ENCODE measurements around the gene ACOX1. TPM values are rescaled to one million over a fixed set of nuclear protein-coding genes. Genes with fewer than 3 reads are reported as not detected.

The ACOX1 gene
- total and polyA plus RNA-seq, 5 donors from 2014 or later = 15.0 to 25.6 (median 22.1) TPM

GRCh38 chr17:75892556-75893224, 86.3 kb downstream of the ACOX1 start:
- peaks cover 3% of the 10 kb centered on the region for H3K36me3 ChIP-seq (ENCODE audit: control insufficient read depth, insufficient read depth, low read length)
- peaks cover 17% of the 10 kb centered on the region for H3K4me1 ChIP-seq (ENCODE audit: control insufficient read depth, insufficient read depth, low read length, poor library complexity, severe bottlenecking)
- DNase-seq (no peak), ATAC-seq (ENCODE audit: low read depth in 2 of 2) (no peak)
- no peak overlapping the region for H3K27ac ChIP-seq (ENCODE audit: insufficient read depth, low read length, poor library complexity, severe bottlenecking)
- no peaks in the 10 kb centered on the region for H3K27me3 Mint-ChIP-seq
- no peaks in the 10 kb centered on the region for H3K27me3 ChIP-seq (ENCODE audit: control insufficient read depth, insufficient read depth, low read length)
- no peaks in the 10 kb centered on the region for H3K9me3 Mint-ChIP-seq
- H3K4me1 Mint-ChIP-seq = peaks cover 0 to 28% (median 13%) of the 10 kb centered on the region in 4 donors
- peak overlapping the region in 1 of 3 donors; percentile 26 for H3K27ac Mint-ChIP-seq
- H3K4me3 Mint-ChIP-seq = no peak overlapping the region
- no peak overlapping the region for H3K4me3 ChIP-seq (ENCODE audit: low read depth, low read length)
- peaks cover 3% of the 10 kb centered on the region for H3K36me3 Mint-ChIP-seq
- no peaks in the 10 kb centered on the region for H3K9me3 ChIP-seq (ENCODE audit: control insufficient read depth in 2 of 2, low read length in 2 of 2)

GRCh38 chr17:75891605-75892555, 87.1 kb downstream of the ACOX1 start:
- H3K4me1 Mint-ChIP-seq = peaks cover 0 to 23% (median 11%) of the 10 kb centered on the region in 4 donors
- H3K27me3 Mint-ChIP-seq = no peaks in the 10 kb centered on the region
- H3K36me3 Mint-ChIP-seq = peaks cover 3% of the 10 kb centered on the region
- H3K4me1 ChIP-seq (ENCODE audit: control insufficient read depth, insufficient read depth, low read length, poor library complexity, severe bottlenecking) = peaks cover 12% of the 10 kb centered on the region
- no peak overlapping the region for H3K4me3 ChIP-seq (ENCODE audit: low read depth, low read length)
- H3K9me3 Mint-ChIP-seq = no peaks in the 10 kb centered on the region
- ATAC-seq (ENCODE audit: low read depth in 2 of 2) = no peak
- no peaks in the 10 kb centered on the region for H3K27me3 ChIP-seq (ENCODE audit: control insufficient read depth, insufficient read depth, low read length)
- peak overlapping the region in 1 of 3 donors; percentile 43 for H3K27ac Mint-ChIP-seq
- DNase-seq = no peak
- H3K4me3 Mint-ChIP-seq = no peak overlapping the region
- H3K36me3 ChIP-seq (ENCODE audit: control insufficient read depth, insufficient read depth, low read length) = peaks cover 3% of the 10 kb centered on the region
- H3K27ac ChIP-seq (ENCODE audit: insufficient read depth, low read length, poor library complexity, severe bottlenecking) = no peak overlapping the region
- no peaks in the 10 kb centered on the region for H3K9me3 ChIP-seq (ENCODE audit: control insufficient read depth in 2 of 2, low read length in 2 of 2)

Other genes starting within 250 kb of the ACOX1 start
- gene GALK1, start 214.0 kb downstream of the ACOX1 start, total RNA-seq = 9.1 TPM
- gene GALK1, start 214.0 kb downstream of the ACOX1 start, polyA plus RNA-seq = 10 to 100 TPM; 18.7 to 24.3 (median 21.9) TPM
- 33.9 TPM for gene UNK, start 194.4 kb downstream of the ACOX1 start, total RNA-seq
- 10 to 100 TPM; 15.3 to 24.5 (median 23.0) TPM for gene UNK, start 194.4 kb downstream of the ACOX1 start, polyA plus RNA-seq
- 149 TPM for gene UNC13D, start 134.8 kb downstream of the ACOX1 start, total RNA-seq
- 10 to 100 TPM; 41.6 to 51.7 (median 45.0) TPM for gene UNC13D, start 134.8 kb downstream of the ACOX1 start, polyA plus RNA-seq
- 118 TPM for gene WBP2, start 123.8 kb downstream of the ACOX1 start, total RNA-seq
- gene WBP2, start 123.8 kb downstream of the ACOX1 start, polyA plus RNA-seq = 100 to 1,000 TPM in 1 of 4 donors, 10 to 100 TPM in 3; 77.7 to 112 (median 91.2) TPM
- gene TRIM47, start 100.6 kb downstream of the ACOX1 start, total RNA-seq = 3.6 TPM
- gene TRIM47, start 100.6 kb downstream of the ACOX1 start, polyA plus RNA-seq = 10 to 100 TPM in 3 of 4 donors, 1 to 10 TPM in 1; 8.7 to 16.6 (median 15.8) TPM
- 18.7 TPM for gene TRIM65, start 82.2 kb downstream of the ACOX1 start, total RNA-seq
- 10 to 100 TPM; 16.9 to 24.3 (median 20.1) TPM for gene TRIM65, start 82.2 kb downstream of the ACOX1 start, polyA plus RNA-seq
- gene MRPL38, start 74.3 kb downstream of the ACOX1 start, total RNA-seq = 118 TPM
- gene MRPL38, start 74.3 kb downstream of the ACOX1 start, polyA plus RNA-seq = 10 to 100 TPM; 58.0 to 68.8 (median 64.8) TPM
- gene FBF1, start 38.1 kb downstream of the ACOX1 start, total RNA-seq = 15.5 TPM
- 1 to 10 TPM; 1.7 to 3.6 (median 2.3) TPM for gene FBF1, start 38.1 kb downstream of the ACOX1 start, polyA plus RNA-seq
- gene TEN1, start 74 bp upstream of the ACOX1 start, total RNA-seq = 17.3 TPM
- 10 to 100 TPM; 19.9 to 26.1 (median 21.5) TPM for gene TEN1, start 74 bp upstream of the ACOX1 start, polyA plus RNA-seq
- 11.6 TPM for gene CDK3, start 21.7 kb upstream of the ACOX1 start, total RNA-seq
- gene CDK3, start 21.7 kb upstream of the ACOX1 start, polyA plus RNA-seq = 1 to 10 TPM in 1 of 4 donors, under 1 TPM in 3; 0.17 to 1.0 (median 0.50) TPM
- gene EVPL, start 48.1 kb upstream of the ACOX1 start, total RNA-seq = 0.15 TPM
- under 1 TPM in 1 of 4 donors, not detected in 3; 0.05 TPM for gene EVPL, start 48.1 kb upstream of the ACOX1 start, polyA plus RNA-seq
- 68.8 TPM for gene SRP68, start 93.4 kb upstream of the ACOX1 start, total RNA-seq
- gene SRP68, start 93.4 kb upstream of the ACOX1 start, polyA plus RNA-seq = 10 to 100 TPM; 71.6 to 81.0 (median 74.5) TPM
- gene GALR2, start 95.6 kb upstream of the ACOX1 start, total RNA-seq = 0.86 TPM
- under 1 TPM in 2 of 4 donors, not detected in 2; 0.41 to 0.62 TPM for gene GALR2, start 95.6 kb upstream of the ACOX1 start, polyA plus RNA-seq
- gene ZACN, start 100.0 kb upstream of the ACOX1 start, total RNA-seq = 0.42 TPM
- 1 to 10 TPM in 1 of 4 donors, under 1 TPM in 3; 0.24 to 2.0 (median 0.62) TPM for gene ZACN, start 100.0 kb upstream of the ACOX1 start, polyA plus RNA-seq
- 105 TPM for gene EXOC7, start 124.6 kb upstream of the ACOX1 start, total RNA-seq
- gene EXOC7, start 124.6 kb upstream of the ACOX1 start, polyA plus RNA-seq = 10 to 100 TPM; 41.3 to 47.6 (median 45.0) TPM
- gene FOXJ1, start 162.1 kb upstream of the ACOX1 start, total RNA-seq = 1.0 TPM
- under 1 TPM in 2 of 4 donors, not detected in 2; 0.14 to 0.24 TPM for gene FOXJ1, start 162.1 kb upstream of the ACOX1 start, polyA plus RNA-seq